Stimulated activated CD8-positive, alpha-beta memory T cell treated with anti-CD3 and anti-CD28 coated beads, Interleukin-2, amount 100 ng/mL, for 48 hours (primary cell): ENCODE measurements around the gene CDKL5.

Experiments used
- DNase-seq, 2 donors: peaks; one replicate each; pipeline ENCODE4 v3.0.0-alpha.2; 2020; ENCODE audit warnings: low read depth in 2 of 2

The CDKL5 gene

GRCh38 chrX:18696653-18697052 lies 271.2 kb downstream of the CDKL5 start:
- no peak for DNase-seq

DNA sequence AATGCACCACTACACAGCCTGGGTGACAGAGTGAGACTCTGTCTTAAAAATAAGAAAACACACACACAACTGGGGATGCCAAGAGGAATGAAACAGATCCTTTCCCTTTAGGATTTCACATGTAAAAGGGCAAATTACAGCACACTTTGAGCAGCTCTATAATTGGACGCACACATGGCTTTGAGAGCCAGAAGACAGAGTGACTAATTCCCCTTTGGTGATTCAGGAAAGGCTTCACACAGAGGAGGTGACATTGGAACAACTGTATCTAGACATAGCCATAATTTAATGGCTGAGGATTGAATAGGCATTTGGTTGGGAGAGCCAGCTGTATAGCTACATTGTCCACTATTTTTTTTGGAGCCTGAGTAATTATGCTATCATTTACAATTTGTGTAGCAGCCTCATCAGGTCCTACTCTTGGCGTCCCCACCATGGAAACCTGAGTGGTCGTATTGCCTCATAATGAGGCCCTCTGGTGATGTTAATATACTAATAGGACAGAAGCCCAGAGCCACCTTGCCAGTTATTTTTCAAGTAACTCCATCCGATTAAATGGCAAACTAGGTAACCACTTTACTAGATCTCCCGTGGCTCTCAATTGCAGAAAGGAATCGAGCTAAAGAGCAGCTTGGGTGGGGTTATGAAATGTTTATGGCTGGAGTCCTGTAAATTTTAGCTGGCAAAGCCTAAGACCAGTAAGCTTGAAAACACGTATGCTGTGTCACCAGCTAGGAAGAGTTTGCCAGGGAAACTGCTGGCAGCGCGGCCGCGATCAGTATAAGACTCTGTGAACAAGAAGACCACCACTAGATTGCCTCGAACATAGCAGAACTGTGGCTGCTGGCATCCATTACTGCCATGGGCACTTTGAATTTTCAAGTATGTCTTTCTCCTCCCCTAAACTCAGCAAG lies 273.6 kb downstream of the CDKL5 start:
- no peak for DNase-seq

GRCh38 chrX:18701621-18702361 lies 276.4 kb downstream of the CDKL5 start:
- DNase-seq: no peak

DNA sequence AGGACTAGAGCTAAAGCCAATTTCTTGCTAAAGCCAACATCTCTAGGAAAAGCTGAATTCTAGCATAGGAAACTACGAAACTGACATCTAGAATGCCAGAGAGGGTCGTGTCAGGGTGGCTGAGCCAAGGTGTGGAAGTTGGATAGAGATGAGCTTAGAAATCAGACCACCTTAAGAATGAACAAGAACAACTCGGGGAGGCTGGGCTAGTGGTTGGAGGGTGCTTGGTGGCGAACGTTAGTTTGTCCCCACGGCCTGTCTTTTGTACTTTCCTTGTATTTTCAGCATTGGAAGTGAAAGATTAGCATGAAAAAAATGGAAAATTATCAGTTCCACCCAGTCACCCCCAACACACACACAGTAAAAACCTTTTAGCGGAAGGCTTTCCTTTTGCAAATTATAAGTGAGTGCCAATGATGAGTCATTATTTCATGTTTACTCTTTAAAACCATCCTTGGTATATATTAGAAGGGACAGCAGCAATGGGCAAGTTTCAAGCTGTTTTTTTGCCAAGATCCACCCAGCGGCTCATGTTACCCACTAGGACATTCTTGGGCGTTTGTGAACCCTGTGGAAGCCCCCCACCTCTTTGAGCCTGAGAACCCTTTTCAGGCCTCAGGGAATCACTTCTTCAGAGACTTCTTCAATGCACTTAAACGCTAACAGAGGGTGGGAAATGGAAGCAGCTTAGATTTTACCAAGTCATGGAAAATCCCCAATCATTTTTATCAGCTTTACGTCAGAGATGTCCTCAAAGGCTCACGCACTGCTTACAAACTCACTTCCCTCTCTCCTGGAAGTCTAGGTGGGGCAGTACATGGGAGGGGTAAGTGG lies 277.2 kb downstream of the CDKL5 start:
- no peak for DNase-seq
